Mucosa of descending colon (tissue), 3 donors: ENCODE measurements around the gene BCL2L13. TPM values are rescaled to one million over a fixed set of nuclear protein-coding genes. Genes with fewer than 3 reads are reported as not detected.
A peak's percentile ranks its signal among the peaks of the same experiment; 100 is the strongest.

Experiments
- ATAC-seq: fragments of 200-7000 bp; cut with Tn5 transposase; one replicate; pipeline ENCODE4 v1.9.1; 2020; ENCODE audit warnings: mild to moderate bottlenecking, moderate library complexity
- DNase-seq, 3 donors: peaks; one replicate each; pipeline ENCODE4 v3.0.0-alpha.2; 2020
- H3K36me3 ChIP-seq: fragments of 200-600 bp; one replicate; pipeline ENCODE4 v1.8.0; 2021; ENCODE audit warnings: low read depth, mild to moderate bottlenecking
- H3K4me1 ChIP-seq: fragments of 200-600 bp; one replicate; pipeline ENCODE4 v1.8.0; 2021; ENCODE audit warnings: low read depth, mild to moderate bottlenecking
- H3K4me3 ChIP-seq: fragments of 200-600 bp; one replicate; pipeline ENCODE4 v1.8.0; 2021; ENCODE audit warnings: mild to moderate bottlenecking
- H3K9me3 ChIP-seq: fragments of 200-600 bp; one replicate; pipeline ENCODE4 v1.8.0; 2021; ENCODE audit warnings: mild to moderate bottlenecking
- intact Hi-C, 2 donors: fragments of 100-400 bp; cut with DNase I in 1 of 2; cut with micrococcal nuclease in 1 of 2; formaldehyde crosslinking; loops; one replicate each; pipeline versions ENCODE4 v1.11.0 to v1.11.1; 2022; cut with DNase I, micrococcal nuclease
- total RNA-seq, 3 donors: library from RNA; stranded (reverse); fragmentation: NEBNext Ultra II Directional in 2 of 3; extraction: Animal tissue kit (Norgen Biotek cat#: 25700) in 2 of 3; gene quantifications; one replicate each; pipeline versions ENCODE4 v1.2.1 to v1.2.4, GENCODE V29; 2021 to 2023
- TF ChIP-seq, protein P1 (sequence below): fragments of 200-600 bp; IDR thresholded peaks from one replicate; pipeline ENCODE4 v1.8.0; 2022; ENCODE audit warnings: antibody characterized with exemption, mild to moderate bottlenecking
- donor health status: DM: no; HTN: no; CAD: no; lungs with moderate emphysema.
- donor health status: DM: no; HTN: no; CAD: no.
- donor health status: DM: no; HTN: yes; CAD: no.

The BCL2L13 gene
- total RNA-seq, 3 donors from 2014 or later = 47.2 to 61.2 (median 57.3) TPM

DNA sequence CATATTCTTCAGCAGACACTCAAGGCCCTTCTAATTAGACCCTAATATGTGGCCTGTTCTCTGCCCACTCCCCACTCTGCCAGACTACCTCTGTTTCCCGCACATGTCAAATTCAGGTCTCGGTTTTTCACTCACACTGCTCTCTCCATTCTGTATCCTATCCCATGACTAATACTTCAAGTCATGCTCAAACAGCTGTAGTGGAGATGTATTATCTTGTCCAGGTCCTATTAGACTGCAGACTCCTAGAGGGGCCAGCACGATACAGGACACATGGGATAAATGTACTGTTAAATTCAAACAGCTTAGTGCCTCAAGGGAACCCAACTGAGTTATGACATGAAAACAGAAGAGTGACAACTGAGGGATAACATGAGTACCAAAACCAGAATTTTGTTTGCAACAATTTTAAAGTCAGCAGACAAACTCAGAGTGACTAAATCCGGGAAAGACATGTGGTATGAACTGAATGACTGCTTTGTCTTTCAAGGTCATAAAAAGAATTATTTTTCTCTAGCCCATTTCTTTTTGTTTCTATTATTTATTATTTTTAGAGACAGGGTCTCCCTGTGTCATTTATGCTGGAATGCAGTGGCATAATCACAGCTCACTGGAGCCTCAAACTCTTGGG lies 30.6 kb upstream of the BCL2L13 start:
- peaks cover 7% of the 10 kb centered on the region for H3K36me3 ChIP-seq
- H3K4me1 ChIP-seq = no peaks in the 10 kb centered on the region
- TF ChIP-seq, protein P1, sequence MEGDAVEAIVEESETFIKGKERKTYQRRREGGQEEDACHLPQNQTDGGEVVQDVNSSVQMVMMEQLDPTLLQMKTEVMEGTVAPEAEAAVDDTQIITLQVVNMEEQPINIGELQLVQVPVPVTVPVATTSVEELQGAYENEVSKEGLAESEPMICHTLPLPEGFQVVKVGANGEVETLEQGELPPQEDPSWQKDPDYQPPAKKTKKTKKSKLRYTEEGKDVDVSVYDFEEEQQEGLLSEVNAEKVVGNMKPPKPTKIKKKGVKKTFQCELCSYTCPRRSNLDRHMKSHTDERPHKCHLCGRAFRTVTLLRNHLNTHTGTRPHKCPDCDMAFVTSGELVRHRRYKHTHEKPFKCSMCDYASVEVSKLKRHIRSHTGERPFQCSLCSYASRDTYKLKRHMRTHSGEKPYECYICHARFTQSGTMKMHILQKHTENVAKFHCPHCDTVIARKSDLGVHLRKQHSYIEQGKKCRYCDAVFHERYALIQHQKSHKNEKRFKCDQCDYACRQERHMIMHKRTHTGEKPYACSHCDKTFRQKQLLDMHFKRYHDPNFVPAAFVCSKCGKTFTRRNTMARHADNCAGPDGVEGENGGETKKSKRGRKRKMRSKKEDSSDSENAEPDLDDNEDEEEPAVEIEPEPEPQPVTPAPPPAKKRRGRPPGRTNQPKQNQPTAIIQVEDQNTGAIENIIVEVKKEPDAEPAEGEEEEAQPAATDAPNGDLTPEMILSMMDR = no peak
- H3K4me3 ChIP-seq = no peak overlapping the region
- ATAC-seq (no peak), DNase-seq (no peak)
- H3K9me3 ChIP-seq = no peaks in the 10 kb centered on the region
- intact Hi-C loops = no loop called here

GRCh38 chr22:17612057-17612456 lies 26.5 kb upstream of the BCL2L13 start:
- TF ChIP-seq, protein P1 = no peak
- H3K9me3 ChIP-seq = no peaks in the 10 kb centered on the region
- intact Hi-C loops = no loop called here
- H3K4me1 ChIP-seq = no peaks in the 10 kb centered on the region
- H3K36me3 ChIP-seq = peaks cover 7% of the 10 kb centered on the region
- ATAC-seq (no peak), DNase-seq (no peak)
- no peak overlapping the region for H3K4me3 ChIP-seq

GRCh38 chr22:17613280-17613679 lies 25.3 kb upstream of the BCL2L13 start:
- TF ChIP-seq, protein P1 = no peak
- ATAC-seq = no peak
- intact Hi-C loops = no loop called here
- Histone ChIP-seq H3K9me3 (no peaks in the 10 kb centered on the region), H3K4me3 (no peak overlapping the region), H3K36me3 (peaks cover 7% of the 10 kb centered on the region), H3K4me1 (no peaks in the 10 kb centered on the region)
- no peak for DNase-seq

DNA sequence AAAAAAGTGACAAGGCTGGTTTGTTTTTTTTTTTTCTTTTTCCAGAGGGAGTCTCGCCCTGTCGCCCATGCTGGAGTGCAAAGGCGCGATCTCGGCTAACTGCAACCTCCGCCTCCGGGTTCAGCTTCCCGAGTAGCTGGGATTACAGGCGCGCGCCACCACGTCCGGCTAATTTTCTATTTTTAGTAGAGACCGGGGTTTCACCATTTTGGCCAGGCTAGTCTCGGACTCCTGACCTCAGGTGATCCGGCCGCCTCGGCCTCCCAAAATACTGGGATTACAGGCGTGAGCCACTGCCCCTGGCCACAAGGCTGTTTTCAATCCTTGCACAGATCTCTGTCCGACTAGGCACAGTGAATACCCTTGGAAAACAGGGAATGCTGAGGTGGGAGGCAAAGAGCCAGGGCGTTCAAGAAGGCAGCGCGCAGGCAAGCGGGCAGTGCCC lies 10.6 kb upstream of the BCL2L13 start:
- Histone ChIP-seq H3K36me3 (no peaks in the 10 kb centered on the region), H3K4me3 (peak overlapping the region; percentile 97), H3K9me3 (no peaks in the 10 kb centered on the region), H3K4me1 (peaks cover 12% of the 10 kb centered on the region)
- intact Hi-C loops = no loop called here
- no peak for DNase-seq
- TF ChIP-seq, protein P1 = no peak
- ATAC-seq = no peak

GRCh38 chr22:17628406-17629172 lies 10.0 kb upstream of the BCL2L13 start, which contains the start of gene ATP6V1E1:
TSS of gene ATP6V1E1 (minus strand) at chr22:17628749. CDS start at chr22:17628635, 114 bp downstream.
- no peaks in the 10 kb centered on the region for H3K9me3 ChIP-seq
- TF ChIP-seq, protein P1 = no peak
- DNase-seq (peak; percentile 97 to 99 (median 99)), ATAC-seq (peak; percentile 99)
- intact Hi-C loops = no loop called here
- no peaks in the 10 kb centered on the region for H3K36me3 ChIP-seq
- H3K4me1 ChIP-seq = peaks cover 12% of the 10 kb centered on the region
- peak within 1 kb of the TSS; percentile 97 for H3K4me3 ChIP-seq
